Measurements from ENCODE around the gene C17orf114.
A peak's percentile ranks its signal among the peaks of the same experiment; 100 is the strongest.

C17orf114 gene

DNA sequence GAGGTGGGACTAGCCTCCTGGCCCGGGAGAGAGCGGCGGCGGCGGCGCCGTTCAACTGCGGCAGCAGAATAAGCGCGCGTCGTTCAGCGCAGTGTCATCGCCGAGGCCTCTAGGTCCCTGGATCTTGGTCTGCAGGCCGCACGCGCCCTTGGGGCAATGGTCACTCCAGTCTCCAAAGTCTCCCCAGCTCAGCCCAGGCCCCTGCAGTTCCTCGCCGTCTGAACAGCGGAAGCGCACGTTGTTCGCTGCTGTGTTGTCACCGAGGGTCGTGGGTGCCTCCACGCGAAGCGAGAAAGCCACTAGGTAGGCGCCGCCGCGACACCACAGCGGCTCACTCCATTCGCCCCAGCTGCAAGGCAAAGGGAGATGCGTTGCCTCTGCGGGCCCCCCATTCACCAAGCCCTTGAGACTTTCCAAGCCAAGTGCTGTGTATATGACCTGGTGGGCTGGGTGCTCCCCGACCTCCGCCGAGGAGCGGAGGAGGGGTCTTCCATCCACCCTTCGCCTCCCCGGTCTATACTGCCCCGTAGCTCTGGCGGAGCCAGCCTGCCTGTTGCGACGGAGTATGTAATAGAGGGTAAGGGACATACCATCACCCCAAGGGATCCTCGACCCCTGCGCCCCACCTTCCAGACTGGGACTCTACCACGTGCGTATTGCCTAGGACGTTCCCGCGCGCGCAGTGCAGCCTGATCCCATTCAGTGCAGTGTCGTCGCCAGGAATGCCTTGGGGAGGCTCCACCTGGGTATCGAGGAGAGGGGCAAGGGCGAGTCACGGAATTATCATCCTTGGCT is 16.6 kb downstream of the C17orf114 start:
- DNase-seq = no peak

DNA sequence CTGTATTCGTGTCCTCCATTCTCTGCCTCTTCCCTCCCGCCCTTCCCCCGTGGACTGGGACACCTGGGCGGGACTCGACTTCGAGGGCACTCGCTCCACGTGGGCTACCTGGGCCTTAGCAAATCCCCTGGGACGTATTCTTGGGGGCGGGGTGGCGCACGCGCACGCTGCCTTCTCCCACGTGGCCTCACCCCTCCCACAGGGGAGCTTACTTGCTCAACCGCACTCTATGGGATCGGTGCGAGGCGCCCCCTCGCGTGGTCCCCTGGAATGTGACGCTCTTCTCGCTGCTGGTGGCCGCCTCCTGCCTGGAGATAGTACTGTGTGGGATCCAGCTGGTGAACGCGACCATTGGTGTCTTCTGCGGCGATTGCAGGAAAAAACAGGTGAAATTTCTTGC is 19.5 kb downstream of the C17orf114 start:
- no peak for DNase-seq

DNA sequence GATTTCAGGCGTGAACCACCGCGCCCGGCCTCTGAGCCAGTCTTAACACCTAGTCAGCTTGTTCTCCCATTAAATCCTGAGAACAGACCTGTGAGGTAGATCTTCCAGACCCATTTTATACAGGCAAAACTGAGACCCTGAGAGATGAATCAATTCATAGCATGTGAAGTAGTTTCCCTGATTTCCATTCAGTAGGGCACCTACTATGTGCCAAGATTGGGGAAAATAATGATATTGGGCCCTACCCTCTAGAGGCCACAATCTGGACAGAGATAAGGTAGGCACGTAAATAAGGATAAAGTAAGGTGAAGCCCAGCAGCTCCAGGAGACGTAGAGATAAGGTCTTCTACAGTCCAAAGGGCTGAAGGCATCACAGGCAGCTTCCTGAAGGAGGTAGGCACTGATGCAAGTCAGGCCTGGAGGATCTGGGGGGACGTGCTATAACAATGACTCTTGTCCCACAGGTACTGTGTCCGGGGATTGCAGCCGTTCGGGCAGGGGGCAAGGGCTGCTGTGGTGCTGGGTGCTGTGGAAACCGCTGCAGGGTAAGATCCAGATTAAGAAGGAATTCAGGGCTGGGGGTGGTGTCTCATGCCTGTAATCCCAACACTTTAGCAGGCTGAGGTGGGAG is 21.7 kb downstream of the C17orf114 start:
- no peak for DNase-seq

DNA sequence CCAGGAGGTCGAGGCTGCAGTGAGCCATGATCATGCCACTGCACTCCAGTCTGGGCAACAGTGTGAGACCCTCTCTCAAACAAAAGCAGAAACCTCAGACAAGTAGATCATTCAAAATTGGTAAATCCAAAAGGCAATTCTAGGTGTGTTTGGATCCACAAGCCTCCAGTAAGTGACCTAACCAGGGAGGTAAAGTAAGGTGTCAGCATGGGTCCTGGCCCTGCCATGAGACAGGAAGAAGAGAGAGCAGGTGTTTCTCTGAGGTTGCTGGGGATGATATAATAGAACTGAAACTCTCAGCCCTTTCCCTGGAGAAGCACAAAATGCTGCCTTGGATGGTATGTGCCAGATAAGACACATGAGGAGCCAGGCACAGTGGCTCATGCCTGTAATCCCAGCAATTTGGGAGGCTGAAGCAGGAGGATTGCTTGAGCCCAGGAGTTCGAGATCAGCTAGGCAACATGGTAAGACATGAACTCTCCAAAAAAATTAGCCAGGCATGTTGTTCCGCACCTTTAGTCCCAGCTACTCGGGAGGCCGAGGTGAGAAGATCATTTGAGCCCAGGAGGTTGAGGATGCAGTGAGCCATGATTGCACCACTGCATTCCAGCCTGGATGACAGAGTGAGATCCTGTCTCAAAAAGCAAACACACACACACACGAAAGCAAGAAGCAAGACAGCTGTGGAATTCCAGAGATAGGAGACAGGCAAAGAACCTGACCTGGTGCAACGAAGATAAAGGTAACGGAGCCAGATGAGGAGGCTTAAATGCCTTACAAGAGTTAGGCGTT is 24.0 kb downstream of the C17orf114 start:
- DNase-seq = no peak

DNA sequence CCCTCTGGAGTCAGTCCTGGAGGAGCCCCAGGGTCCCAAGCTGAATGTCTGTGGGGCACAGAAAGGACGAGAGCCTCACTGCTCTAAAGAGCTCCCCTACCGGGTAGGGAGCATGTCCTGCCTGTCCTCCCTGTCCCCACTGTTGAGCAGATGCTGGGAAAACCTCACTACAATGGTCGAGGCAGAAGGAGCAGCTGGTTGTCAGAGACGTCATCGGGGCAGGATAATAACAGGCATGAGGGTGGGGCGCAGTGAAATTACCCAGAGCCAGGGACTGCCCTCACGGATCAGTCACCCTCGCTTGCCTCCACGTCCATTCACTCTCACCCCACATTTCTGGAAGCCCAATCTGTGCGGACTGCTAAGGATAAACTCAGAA is 29.9 kb downstream of the C17orf114 start:
- DNase-seq = peak; percentile 59

DNA sequence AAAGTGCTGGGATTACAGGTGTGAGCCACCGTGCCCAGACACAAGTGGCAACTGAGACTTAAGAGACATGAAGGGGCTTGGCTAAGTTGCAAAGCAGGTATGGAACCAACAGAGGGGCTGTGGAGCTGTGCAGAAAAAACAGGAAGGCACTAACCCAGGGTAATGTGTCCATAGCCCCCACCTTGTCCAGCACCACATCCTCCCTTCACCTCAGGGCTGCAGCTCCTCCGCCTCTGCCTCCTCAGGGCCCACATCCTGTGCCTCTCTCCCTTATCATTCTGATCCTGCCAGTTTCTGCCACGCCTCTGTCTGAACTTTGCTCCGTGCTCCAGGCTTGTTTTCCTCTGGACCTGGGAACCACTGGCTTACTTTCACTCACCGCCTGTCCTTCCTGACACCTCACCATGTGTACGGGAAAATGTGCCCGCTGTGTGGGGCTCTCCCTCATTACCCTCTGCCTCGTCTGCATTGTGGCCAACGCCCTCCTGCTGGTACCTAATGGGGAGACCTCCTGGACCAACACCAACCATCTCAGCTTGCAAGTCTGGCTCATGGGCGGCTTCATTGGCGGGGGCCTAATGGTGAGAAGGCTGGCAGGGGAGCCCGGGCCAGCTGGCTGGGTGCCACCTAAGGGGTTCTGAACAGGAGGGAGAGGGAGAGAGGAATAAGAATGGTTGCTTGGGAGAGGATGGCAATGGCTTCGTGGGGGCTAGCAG is 30.5 kb downstream of the C17orf114 start, which contains the start of gene TM4SF5:
Gene TM4SF5, plus strand, starts transcription at position 368 of the 716 bp plus-strand sequence. Its CDS starts 37 bp downstream, at position 405.
- peak; percentile 61 for DNase-seq

DNA sequence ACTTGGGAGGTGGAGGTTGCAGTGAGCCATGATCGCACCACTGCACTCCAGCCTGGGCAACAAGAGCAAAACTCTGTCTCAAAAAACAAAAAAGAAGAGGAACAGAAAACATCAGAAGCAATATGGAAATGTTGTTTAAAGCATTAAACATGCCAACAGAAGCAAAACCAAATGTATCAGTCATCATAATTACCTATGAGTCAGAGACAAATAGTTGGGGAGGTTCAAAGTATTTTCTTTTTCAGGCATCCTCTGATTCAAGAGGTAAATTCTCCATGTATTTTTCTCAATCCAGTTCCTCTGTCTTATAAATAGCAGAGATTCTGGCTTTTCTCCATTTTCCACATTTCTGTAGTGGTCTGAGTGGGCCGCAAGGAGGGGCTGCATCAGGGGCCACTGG is 32.5 kb downstream of the C17orf114 start:
- no peak for DNase-seq

DNA sequence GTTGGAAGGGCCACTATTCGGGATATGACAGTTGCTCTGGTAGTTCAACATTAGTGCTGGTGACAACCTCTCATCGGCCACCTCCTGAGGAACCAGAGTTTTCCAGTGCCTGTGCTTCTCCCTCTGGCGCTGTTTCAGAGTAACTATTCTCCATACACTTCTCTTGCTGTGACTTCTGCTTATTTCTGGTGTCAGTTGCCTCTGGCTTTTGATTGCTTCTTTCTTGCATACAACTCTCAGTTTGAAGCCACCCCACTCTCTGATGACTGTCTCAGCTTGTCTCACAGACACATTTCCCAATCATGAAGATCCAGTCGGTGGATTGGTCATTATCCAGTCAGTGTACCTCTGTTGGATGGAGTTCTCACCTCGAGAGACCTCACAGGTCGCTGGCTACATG is 33.8 kb downstream of the C17orf114 start:
- no peak for DNase-seq

DNA sequence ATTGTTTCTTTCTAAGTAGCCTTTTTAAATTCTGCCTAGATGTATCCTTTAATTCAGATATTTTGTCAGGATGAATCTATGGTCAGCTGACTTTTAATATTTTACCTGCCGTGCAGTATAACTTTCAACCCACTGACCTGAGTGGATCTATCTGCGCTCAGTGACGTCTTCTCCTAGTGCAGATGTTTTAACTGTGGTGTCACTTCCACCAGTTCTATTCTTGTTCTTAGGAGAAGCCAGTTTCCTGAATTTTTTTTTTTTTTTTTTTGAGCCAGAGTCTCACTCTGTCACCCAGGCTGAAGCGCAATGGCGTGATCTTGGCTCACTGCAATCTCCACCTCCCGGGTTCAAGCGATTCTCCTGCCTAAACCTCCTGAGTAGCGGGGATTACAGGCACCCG is 35.4 kb downstream of the C17orf114 start:
- DNase-seq = no peak

DNA sequence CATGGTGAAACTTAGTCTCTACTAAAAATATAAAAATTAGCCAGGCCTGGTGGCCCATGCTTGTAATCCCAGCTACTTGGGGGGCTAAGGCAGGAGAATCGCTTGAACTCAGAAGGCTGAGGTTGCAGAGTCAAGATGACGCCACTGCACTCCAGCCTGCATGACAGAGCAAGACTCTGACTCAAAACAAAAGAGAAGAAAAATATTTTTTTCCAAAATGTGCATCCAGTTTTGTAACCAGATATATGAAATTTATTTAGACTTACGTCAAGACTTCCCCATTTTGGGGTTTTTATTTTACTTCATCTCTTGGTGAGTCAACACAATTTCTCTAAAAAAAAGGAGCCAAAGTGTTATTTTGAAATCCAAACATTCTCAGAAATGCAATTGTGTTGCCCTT is 35.9 kb downstream of the C17orf114 start:
- DNase-seq = no peak

DNA sequence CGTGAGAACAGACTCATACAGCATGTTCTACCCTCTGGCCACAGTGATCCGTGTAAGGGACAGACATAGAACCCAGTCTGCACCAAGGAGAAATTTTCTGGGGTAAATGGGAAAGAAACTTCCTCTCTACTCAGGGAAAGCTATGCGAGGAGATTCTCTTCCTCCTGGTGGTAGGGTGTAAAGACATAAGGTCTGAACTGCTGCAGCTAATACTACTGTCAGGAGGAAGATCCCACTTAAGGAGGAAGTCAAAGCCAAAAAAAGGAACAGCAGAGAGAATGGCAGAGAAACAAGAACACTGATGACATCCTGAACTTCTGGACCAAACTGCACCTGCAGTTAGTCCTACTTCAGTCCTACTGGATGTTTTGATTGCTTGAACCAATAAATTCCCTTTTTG is 37.5 kb downstream of the C17orf114 start:
- no peak for DNase-seq

DNA sequence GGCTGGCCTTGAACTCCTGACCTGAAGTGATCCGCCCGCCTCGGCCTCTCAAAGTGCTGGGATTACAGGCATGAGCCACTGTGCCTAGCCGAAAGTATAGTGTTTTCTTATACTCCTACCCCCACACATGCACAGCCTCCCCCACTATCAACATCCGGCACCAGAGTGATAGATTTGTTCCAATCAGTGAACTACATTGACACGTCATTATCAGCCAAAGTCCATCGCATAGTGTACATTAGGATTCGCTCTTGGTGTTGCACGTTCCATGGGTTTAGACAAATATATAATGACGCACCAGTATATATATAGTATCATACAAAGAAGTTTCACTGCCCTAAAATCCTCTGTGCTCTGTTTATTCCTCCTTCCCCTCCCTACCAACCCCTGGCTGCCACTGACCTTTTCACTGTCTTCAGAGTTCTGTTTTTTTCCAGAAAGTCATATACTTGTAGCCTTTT is 42.3 kb downstream of the C17orf114 start:
- no peak for DNase-seq

DNA sequence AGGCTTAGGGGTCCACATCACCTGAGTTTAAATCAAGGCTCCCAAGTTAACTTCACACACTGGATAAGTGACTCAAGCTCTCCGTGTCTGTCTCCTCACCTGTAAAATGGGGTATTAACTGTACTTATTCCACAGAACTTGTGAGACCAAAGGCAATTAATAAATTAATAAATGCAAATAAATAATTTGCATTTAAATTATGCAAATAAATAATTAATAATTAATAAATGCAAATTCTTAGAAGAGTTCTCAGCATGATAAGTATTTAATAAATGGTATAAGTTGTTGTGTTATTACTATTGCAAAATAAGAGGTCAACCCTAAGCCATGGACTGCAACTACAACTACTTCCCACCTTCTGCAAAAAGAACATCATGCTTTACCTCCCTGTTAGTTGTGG is 48.7 kb downstream of the C17orf114 start:
- no peak for DNase-seq

DNA sequence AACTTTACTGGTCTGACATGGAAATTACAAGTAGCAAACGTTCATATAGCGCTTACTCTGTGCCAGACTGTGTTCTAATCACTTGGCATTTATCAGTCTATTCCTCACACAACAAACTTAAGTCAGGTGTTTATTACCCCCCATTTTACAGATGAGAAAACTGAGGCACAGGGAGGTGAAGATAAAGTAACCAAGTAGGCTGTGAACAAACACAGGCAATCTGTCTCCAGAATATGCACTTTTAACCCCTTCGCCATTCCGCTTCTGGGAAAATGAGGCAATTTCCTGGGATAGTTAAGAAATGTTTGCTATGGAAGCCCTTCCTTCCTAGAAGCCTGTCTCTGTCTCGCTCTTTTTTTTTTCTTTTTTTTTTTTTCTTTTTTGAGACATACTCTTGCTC is 50.2 kb downstream of the C17orf114 start:
- DNase-seq = no peak
